ENCODE data around the gene STRBP.

The STRBP gene

GRCh38 chr9:123091459-123091858 is 176.9 kb downstream of the STRBP start:
- no peak for DNase-seq

- DNase-seq, result no peak
Measured at GRCh38 chr9:123090956-123091355, 177.4 kb downstream of the STRBP start.

GRCh38 chr9:123090198-123090896 is 178.0 kb downstream of the STRBP start:
- no peak for DNase-seq

- DNase-seq, result no peak
Measured at GRCh38 chr9:123089790-123090189, 178.6 kb downstream of the STRBP start.

GRCh38 chr9:123089040-123089439 is 179.3 kb downstream of the STRBP start:
- DNase-seq, result no peak

GRCh38 chr9:123087359-123087888 is 181.0 kb downstream of the STRBP start:
- DNase-seq, result no peak

GRCh38 chr9:123085916-123086315 is 182.5 kb downstream of the STRBP start:
- DNase-seq, result no peak

GRCh38 chr9:123084256-123084655 is 184.1 kb downstream of the STRBP start:
- no peak for DNase-seq

GRCh38 chr9:123083680-123084079 is 184.7 kb downstream of the STRBP start:
- no peak for DNase-seq

GRCh38 chr9:123081824-123082223 is 186.6 kb downstream of the STRBP start:
- no peak for DNase-seq

- DNase-seq, result no peak
Measured at GRCh38 chr9:123080444-123080843, 187.9 kb downstream of the STRBP start.

- no peak for DNase-seq
Measured at GRCh38 chr9:123074628-123075027, 193.8 kb downstream of the STRBP start.

- DNase-seq, result no peak
Measured at GRCh38 chr9:123073991-123074422, 194.4 kb downstream of the STRBP start.

- DNase-seq, result no peak
Measured at GRCh38 chr9:123073441-123073840, 194.9 kb downstream of the STRBP start.

GRCh38 chr9:123072407-123072995 is 195.9 kb downstream of the STRBP start:
- no peak for DNase-seq

All from stimulated activated CD4-positive, alpha-beta T cell treated with anti-CD3 and anti-CD28 coated beads, Interleukin-2, amount 100 ng/mL, for 48 hours (primary cell).